ENCODE measurements around the gene HNRNPA3.
A peak's percentile ranks its signal among the peaks of the same experiment; 100 is the strongest.
"Not testable (repeated sequence)": the region's sequence is repeated elsewhere in the genome, so short reads cannot be mapped to it uniquely, and the experiment has no call there.

HNRNPA3 gene

GRCh38 chr2:177256695-177257094, 44.1 kb downstream of the HNRNPA3 start:
- no peak for DNase-seq

DNA sequence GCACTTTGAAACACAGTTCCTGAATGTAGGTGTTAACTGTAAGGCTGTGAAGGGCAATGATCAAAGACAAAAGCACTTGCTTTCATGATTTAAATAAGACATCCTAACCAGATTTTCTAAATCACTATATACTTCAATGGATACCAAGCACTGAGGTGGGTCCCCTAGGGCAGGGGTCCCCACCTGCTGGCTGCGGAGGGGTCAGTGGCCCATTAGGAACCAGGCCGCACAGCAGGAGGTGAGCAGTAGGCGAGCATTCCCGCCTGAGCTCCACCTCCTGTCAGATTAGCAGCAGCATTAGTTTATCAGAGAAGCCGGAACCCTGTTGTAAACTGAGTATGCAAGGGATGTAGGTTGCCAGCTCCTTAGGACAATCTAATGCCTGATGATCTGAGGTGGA, 44.9 kb downstream of the HNRNPA3 start:
- no peak for DNase-seq

DNA sequence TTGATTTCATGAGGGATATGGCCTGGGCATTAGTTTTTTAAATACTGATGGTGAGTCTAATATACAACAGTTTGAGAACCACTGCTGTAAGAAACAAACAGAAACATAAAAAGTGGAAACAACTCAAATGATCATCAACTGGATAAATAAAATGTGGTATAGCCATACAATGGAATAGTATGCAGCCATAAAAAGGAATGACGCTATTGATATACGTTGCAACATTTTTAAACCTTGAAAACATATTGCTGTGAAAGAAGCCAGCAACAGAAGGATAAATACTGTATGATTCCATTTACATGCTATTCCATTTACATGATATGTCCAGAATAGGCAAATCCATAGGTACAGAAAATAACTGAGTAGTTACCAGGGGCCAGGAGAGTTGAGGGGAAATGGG, 45.5 kb downstream of the HNRNPA3 start:
- DNase-seq: no peak

DNA sequence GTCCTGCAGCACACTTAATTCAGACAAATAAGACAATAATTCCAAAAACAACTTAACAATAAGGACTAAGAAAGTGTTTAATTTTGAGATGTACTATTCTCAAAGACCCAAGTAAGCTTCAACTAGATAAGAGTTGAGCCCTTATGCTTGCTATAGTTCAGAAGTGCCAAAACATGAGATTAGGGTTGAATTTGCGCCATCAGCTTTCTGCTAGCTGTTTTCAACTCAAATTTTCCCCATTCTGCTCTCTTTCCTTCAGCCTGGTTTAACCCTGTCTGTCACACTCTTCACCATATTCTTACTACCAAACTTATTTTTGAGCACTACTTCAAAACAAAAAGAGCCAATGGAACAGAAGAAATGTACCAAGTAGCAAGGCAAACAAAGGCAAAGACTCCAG, 47.8 kb downstream of the HNRNPA3 start:
- DNase-seq: no peak

DNA sequence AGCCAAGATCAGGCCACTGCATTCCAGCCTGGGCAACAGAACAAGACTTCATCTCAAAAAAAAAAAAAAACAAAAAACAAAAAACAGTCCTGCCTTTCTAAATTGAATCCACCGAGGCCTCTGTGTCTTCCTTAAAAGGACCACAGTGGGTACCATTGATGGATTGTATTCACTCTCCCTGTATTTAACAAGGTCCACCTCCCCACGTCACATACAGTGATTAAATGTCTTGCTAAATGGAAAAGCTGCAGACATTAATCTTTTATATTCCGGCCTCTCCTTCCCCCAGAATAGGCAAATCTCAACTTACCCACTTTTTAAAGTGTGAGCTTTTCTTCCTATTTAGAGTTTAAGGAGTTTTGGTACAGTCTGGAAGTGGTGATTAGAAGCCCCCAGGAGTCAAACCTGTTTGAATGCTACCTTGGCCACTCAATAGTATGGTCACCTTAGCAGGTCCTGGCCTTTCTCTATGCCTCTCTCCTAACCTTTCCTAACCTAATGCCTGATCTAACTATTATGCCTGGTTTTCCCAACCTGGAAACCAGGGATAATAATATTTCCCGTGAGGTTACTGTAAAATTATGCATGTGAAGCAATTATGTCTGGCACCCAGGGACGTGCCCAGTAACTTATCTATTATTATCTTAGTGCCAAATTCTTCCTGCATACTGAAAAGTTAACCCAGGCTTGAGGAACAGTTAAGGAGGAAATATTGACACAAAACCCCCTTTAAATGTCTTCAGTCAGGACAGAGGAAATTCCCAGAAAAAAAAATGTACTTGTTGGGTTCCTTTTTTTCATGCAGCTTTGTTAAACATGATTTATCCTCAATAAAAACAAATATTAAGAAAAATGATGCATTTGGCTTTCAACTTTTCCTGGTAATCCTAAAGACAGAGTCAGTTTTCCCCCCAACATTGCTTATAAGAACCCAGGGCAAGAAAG, 48.8 kb downstream of the HNRNPA3 start:
- DNase-seq: no peak

DNA sequence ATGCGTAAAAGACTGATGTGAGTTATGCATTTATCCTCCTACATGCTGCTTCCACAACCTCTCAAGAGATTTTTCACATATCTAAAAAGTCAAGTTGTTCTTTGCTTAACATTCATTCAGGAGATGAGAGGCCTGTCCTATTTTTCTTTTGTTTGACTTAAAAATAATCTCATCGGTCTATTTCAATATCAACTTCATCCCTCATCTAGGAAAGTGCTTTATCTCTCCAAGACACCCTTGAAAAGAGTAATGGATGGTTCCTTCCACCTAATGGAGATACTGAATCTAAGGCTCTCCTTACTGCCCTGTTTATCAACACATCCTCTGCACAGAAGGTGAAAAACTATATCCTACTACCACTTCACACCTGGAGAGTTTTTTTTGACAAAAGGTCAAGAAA, 49.5 kb downstream of the HNRNPA3 start:
- no peak for DNase-seq

GRCh38 chr2:177262958-177263450, 50.4 kb downstream of the HNRNPA3 start:
- no peak for DNase-seq

GRCh38 chr2:177263451-177264208, 51.0 kb downstream of the HNRNPA3 start:
- DNase-seq: peak; percentile 90

- no peak for DNase-seq
These were observed 51.7 kb downstream of the HNRNPA3 start for GRCh38 chr2:177264209-177264692.

GRCh38 chr2:177264693-177265587, 52.3 kb downstream of the HNRNPA3 start, which contains the start of gene NFE2L2:
TSS of gene NFE2L2 (minus strand) at chr2:177264727. CDS start at chr2:177264576, 151 bp downstream.
- DNase-seq: peak; percentile 60

DNA sequence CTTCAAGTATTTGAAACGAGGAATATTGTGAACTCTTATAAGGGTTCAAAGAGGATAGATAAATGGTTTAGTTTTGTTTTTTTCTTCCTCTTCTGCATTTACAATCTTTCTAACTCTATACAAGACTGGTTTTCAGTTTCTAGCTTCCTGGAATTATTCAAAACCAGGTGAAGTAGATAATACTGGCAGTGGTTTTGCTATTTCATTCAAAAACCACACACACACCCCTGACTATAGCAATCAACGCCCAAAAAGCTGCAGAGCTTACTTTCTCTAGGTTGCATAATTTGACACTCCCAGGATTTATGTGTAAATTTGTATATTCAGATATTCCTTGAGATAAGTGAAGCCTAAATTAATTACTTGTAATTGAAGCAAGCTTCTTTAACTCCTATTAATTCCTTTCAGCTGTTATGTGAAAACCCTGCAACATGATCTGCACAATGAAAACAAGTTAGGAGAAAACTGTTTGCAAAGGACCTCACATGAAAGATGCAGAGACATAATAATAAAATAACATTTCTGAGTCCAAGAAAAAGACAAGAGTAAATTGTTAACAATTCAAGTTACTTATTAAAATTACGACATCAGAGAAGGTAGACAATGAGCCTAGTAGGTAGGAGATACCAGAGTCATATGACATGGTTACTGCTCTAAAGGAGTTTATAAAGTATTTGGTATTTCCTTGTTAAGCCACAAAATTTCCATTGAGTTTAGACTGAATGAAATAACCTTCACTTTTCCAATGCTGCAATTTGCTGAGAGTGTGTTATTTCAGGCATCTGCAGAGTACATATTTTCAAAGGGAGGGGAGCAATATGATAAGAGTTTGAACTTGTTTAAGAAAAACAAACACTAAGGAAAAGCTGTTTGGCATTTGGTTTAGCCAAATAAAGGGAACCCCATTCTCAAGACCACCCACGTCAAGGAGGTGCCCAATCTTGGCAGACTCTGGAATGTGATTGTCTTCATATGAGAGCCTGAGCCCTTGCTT, 53.5 kb downstream of the HNRNPA3 start:
- no peak for DNase-seq

DNA sequence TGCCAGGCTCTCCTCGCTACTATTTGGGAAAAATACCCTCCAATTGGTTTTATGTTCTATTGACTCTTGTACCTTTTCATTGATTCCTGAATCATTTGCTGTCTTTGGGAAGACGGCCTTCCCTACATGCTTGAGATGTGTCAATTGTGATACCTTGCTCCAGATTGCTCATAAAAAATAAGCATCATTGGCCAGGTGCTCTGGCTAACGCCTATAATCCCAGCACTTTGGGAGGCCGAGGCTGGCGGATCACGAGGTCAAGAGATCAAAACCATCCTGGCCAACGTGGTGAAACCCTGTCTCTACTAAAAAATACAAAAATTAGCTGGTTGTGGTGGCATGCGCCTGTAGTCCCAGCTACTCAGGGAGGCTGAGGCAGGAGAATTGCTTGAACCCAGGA, 54.4 kb downstream of the HNRNPA3 start:
- DNase-seq: not testable (repeated sequence)

DNA sequence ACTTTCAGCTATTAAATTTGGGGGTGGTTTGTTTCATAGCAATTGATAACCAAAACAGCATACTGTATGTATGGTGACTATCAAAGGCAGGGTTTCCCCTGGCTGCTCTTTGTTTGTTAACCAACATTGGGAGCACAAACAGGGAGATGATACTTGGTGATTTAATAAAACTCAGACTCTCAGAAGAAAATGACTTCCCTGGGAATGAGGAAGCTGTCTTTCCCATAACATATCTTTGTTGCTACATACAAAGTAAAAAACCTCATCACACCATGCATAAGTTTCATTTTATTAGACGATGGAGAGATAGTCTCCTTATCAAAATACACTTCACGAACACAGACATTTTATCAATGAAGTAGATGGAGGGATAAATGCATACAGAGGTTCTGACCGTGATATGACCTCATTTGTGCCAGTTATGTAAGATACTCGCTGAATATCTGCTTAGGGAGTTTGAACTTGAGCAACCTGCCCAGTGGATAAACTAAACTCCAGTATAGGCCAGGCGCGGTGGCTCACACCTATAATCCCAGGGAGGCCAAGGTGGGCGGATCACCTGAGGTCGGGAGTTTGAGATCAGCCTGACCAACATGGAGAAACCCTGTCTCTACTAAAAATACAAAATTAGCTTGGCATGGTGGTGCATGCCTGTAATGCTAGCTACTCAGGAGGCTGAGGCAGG, 55.7 kb downstream of the HNRNPA3 start:
- no peak for DNase-seq

GRCh38 chr2:177268901-177269300, 56.3 kb downstream of the HNRNPA3 start:
- DNase-seq: no peak

DNA sequence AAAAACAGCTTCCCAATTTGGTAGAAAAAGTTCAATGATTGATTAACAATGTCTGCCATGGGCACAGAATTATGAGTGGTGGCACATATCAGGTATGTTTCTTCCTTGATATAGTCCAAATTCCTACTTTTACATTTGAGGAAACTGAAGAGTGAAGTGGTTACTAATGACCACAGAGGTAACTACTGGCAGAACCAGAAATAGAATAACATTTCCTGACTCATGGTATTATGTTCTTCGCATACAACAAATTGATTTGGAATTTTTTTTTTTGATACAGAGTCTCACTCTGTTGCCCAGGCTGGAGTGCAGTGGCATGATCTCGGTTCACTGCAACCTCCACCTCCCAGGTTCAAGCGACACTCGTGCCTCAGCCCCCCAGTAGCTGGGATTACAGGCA, 57.9 kb downstream of the HNRNPA3 start:
- no peak for DNase-seq

- no peak for DNase-seq
These were observed 59.5 kb downstream of the HNRNPA3 start for GRCh38 chr2:177271981-177272666.

DNA sequence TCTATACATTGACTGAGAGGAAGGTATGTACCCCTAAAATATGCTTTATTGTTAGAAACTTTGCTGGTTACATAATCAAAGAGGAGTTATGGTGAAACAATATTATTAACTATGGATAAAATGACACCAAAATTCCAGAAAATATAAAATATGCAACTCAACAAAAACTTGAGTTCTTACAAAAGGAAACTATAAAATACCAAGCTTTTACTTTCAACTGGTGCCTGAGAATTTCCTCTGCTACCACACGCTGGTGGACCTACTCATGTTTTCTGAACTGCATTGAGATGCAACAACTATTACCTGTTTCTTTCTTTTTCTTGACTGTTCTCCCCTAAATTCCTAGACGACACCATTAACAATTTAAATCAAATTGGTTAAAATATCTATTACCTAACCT, 60.2 kb downstream of the HNRNPA3 start:
- no peak for DNase-seq

DNA sequence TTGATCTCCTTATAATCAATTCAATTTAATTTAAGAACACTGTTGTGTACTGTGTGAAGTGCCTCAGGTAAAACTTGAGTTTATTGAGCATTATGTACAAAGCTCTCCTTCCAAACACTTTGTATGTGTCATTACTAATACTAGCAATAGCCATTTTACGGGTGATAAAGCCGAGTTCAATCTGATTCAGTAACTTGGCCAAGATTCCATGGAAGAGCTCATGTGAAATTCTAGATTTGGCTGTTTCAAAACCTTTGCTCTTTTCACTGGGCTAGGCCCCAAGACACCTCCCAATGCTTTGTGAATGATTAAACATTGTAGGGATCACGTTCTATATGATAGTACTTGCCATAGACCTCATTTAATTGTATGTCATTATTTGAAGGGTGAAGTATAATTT, 60.8 kb downstream of the HNRNPA3 start:
- DNase-seq: no peak
